CMK (cell line): ENCODE measurements around the gene SRBD1.

Experiments
- DNase-seq: peaks from one replicate; pipeline ENCODE4 v3.0.0-alpha.2; 2010; ENCODE audit warnings: low read depth

SRBD1 gene, protein sequence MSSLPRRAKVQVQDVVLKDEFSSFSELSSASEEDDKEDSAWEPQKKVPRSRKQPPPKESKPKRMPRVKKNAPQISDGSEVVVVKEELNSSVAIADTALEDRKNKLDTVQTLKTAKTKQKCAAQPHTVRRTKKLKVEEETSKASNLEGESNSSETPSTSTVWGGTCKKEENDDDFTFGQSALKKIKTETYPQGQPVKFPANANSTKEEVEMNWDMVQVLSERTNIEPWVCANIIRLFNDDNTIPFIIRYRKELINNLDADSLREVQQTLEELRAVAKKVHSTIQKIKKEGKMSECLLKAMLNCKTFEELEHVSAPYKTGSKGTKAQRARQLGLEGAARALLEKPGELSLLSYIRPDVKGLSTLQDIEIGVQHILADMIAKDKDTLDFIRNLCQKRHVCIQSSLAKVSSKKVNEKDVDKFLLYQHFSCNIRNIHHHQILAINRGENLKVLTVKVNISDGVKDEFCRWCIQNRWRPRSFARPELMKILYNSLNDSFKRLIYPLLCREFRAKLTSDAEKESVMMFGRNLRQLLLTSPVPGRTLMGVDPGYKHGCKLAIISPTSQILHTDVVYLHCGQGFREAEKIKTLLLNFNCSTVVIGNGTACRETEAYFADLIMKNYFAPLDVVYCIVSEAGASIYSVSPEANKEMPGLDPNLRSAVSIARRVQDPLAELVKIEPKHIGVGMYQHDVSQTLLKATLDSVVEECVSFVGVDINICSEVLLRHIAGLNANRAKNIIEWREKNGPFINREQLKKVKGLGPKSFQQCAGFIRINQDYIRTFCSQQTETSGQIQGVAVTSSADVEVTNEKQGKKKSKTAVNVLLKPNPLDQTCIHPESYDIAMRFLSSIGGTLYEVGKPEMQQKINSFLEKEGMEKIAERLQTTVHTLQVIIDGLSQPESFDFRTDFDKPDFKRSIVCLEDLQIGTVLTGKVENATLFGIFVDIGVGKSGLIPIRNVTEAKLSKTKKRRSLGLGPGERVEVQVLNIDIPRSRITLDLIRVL

DNA sequence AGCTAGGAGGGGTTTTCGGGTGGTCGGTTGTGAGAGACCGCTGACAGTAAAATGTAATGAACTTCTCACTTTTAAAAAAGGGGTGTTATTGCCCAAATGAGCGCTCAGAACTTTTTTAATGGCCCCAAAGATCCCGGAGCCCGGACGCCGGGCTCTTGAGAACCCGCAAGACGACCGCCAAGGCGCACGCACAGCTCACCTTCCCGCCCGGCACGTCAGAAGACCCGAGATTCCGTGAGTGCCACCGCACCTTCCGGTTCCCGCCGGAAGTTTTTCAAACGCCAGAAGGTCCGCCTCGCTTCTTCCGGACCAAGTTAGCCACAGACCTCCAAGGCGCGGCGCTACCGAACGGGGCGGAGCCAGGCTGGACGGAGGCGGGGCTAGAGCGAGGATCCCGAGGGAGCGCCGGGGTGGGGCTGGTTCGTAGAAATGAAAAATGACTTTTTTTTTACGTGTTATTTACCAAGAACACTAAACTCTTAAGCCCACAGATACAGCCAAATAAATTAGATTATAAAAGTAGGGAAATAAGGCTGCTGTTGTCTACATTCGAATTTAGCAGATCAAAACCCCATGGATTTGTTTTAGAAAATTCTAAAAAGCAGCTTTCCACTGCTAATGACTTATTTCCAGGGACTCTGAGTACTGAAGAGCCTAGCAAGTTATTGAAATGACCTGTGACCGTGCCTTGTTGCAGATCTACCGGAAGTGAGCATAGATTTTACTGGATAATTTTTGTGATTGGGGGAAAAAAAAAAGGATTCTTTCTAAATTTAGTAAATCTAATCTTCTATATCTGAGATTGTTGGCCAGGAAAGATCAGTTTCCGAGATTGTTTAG lies at the start of gene SRBD1:
TSS of gene SRBD1 (minus strand) at position 248 of the 840 bp plus-strand sequence. CDS start 5,826 bp downstream, outside the sequence.
- DNase-seq, result peak; percentile 92

DNA sequence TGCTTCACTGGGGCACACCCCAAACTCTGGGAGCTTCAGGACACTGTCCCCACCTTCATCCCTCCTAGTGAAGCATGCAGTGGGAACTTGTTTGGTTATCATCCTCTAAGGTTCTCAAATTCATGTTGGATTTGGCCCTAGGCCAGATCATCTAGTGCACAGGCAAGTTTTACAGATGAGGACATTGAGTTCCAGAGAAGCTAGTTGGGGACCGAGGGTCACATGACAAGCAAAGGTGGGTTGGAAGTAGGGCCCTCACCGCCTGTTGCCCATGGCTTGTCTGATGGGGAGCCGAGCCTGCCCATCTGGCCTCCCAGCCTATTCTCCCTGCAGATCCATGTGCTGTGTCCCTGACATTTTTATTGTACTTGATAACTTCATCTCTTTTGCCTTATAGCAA lies 43.2 kb upstream of the SRBD1 start:
- no peak for DNase-seq

DNA sequence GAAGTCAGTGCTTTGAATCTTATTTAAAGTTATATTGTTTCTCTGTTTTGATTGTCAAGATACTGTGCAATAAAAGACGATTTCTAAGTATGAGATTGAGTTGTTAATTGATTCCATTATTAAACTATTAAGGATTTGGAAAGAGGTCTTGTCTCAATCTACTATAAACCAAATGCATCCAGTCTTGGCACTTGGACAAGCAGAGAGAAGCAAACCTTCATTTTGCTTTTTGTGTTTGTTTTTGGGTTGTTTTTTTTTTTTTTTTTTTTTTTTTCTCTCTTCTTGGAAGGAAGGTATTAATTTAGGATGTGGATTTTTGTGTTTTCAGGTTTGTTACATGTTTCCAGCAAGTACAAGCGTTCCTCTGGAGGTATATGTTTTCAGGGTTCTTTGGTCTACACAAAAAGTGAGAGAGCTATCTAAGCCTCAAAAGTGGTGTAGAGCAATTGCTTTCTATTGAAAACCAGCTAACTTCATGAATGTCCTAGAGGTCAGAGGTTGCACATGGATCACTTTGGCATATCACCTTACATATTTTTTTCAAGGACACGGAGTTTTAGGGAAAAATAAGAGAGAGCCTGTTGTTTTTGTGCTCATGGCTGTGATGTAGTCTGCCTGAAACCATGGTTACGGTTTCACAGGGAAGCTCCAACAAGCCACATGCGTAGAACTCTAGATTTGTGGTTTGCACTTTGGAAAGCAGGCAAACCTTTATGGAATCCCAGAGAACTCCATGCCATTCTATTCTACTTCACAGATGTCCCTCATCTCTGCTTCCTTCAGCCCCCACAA lies 42.3 kb upstream of the SRBD1 start:
- no peak for DNase-seq

DNA sequence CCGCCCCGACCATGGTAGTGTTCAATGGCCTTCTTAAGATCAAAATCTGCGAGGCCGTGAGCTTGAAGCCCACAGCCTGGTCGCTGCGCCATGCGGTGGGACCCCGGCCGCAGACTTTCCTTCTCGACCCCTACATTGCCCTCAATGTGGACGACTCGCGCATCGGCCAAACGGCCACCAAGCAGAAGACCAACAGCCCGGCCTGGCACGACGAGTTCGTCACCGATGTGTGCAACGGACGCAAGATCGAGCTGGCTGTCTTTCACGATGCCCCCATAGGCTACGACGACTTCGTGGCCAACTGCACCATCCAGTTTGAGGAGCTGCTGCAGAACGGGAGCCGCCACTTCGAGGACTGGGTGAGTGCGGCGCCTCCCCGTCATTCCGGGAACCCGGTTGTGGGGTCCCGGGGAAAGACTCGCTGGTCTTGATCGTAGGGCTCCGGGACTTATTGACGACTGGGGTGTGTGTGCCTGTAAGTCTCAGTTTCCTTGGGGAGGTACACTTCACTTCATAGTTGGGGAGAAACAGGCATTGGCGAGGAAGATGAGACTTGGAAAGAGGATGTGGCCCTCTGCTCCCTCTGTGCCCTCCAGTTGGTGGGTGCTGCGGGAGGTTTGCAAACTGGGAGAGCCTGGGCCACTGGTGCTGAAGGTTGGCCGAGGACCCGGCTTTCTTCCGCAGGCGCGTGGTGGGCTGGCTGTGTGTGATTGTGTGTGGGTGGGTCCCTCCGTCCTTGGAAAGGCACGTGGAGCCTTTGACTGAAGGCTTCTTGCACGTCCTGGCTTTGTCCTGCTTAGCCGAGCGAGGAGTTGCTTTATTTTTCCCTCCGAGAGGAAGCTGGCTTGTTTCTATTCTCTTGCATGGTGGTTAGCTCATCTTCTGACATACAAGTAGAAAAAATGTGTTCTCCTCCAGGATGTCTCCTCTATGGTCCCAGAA lies 41.3 kb upstream of the SRBD1 start:
- DNase-seq, result no peak

DNA sequence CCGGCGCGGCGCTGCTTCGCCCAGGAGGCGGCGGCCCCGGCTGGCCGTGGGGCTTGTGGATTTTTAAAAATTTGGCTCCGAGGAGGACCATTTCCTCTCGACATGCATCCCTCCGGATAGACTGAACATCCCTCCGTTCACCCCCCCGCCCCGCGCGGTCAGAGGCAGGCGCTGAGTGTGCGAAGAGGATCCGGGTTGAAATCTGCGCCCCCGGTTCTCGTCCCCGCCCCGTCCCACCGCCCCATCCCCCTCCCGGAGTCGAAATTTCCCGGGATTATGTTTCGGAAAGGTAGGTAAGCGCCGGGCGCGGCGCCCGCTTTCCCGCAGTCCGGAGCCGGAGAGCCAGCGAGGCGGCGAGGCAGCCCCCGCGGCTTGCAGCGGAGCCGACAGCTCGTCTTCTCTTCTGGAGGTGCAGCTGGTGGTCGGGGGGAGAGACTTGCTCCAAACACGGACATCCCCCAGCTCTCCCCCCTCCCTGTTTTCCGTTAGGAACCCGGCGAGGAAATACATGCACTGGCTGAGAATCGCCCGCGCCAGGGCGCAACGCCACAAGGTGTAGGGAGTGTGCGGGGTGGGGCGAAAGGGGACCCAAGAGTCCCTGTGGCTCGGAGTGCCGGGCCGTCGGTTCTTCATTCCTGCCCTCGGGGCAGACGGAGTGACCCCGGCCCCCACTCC lies 40.5 kb upstream of the SRBD1 start, which contains the start of gene PRKCE:
TSS of gene PRKCE (plus strand) at position 261 of the 675 bp plus-strand sequence.
- no peak for DNase-seq

DNA sequence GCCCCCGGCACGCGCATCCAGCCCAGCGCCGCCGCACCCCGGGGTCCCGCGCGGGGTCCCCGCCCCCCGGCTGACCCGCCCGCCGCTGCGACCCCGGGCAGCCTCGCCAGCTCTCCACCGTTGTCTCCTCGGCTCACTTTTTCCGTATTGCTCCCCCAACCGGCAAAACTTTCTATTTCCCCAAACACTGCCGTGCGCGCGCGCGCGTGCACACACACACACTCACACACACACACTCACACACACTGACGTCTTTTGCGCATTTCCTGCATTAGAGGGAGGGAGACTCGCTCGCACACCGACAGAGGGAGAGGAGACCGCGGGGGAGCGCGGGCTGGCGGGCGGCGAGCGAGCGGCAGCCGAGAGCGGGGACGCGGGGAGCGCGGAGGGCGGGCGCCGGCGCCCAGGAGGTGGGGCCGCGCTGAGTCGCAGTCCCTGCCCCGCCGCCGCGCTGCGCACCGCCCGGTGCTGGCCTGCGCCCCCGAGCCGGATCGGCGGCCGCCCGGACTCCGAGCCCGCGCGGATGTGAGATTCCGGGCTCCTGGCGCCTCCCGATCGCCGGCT lies 39.9 kb upstream of the SRBD1 start:
- DNase-seq, result peak; percentile 73

DNA sequence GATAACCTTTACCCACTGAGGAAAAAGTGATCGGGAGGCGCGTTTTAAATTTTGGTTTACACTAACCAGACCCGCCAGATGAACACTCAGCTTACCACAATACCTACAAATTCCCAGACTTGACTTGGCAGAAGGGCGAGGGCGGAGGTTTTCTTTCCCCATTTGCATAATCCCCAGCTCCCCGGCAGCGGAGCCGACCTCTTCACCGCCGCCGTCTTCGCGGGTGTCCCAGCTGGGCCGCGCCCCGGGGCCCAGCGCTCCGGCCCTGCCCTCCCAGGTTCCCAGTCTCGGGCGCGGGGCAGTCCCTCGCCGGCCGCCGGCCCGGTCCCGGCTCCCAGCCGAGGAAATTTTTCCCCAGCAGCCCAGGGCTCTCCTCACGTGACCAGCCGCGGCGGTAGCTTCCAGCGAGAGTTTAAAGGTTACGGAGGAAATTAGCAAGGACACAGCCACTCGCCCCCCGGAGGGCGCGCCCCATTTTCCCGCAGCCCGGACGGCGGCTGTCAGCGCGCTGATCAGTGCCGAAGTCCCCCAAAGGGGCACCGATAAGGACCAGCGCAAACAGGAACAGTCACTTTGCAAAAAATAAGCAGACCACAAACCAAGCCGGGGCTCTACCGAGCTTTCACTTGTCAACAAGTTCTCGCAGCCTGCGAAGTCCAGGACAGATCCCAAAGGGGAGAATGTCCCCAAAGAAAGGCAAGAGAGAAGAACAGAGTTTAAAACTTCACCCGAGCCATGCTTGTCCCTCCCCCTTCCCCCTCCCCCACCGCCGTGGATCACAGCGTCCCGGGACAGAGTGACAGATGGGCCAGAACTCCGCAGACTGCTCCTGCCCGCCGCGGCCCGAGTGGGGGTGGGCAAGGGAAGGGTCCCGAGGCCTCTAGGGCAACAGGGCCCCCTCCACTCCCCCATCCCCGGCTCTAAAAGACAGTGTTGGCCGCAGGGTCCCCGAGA lies 39.1 kb upstream of the SRBD1 start:
- DNase-seq, result no peak

DNA sequence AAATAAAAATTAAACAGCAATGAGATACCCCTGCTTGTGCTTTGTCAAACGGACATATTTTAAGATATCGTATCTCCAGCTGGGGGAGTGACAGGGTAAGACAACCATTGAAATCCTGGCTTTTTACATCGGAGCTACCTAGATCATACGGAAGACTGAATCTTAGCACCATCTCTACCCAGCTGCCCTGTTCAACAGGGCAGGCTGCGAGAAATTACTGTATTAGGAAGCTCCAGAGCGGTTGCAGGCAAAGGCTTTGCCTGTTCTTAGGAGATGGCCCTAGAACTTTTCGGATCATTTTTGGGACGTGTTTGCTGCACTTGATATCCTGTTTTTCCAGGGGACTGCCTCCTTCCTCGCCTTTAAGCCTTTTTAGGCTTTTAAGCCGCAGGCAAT lies 38.4 kb upstream of the SRBD1 start:
- no peak for DNase-seq

DNA sequence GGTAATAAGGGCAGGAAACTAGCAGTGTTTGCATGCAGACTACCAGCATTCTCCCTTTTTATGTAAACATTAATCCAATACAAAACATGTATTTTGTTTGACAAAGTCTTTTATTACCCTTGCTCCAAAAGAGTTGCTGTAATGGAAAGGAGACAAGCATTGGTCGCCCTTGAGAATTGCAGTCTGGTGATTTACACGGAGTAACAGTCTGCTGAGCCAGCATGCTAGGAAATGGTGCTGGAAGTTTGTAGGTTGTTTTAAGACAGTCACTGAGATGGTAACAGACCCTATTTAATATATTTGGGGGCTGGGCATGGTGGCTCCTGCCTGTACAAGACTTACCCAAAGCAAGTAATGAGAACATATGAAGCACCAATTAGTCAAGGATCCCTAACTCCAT lies 37.6 kb upstream of the SRBD1 start:
- DNase-seq, result no peak

DNA sequence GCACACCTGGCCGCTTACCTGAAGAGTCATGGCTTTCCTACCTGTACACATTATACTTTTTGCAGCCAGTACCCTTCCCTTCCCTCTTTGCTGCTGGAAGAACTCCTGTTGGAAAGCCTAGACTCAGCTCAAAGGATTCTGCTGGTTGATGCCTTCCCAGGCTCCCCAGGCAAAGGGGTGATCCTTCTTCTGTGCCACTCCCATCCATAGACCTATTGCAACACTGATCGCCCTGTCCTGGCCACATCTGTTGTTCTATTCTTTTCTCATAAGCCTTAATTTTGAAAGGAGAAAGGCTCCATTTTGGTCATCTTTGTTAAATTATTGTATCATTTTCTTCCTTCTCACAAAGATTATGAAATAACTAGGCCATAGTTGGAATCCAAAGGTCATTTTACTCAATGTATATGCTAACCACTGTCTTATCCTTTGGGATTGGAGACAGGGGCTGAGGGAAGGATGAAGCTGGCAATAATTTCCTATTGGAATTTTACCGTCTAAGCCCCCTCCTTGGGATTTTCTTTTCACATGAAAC lies 37.0 kb upstream of the SRBD1 start:
- no peak for DNase-seq

DNA sequence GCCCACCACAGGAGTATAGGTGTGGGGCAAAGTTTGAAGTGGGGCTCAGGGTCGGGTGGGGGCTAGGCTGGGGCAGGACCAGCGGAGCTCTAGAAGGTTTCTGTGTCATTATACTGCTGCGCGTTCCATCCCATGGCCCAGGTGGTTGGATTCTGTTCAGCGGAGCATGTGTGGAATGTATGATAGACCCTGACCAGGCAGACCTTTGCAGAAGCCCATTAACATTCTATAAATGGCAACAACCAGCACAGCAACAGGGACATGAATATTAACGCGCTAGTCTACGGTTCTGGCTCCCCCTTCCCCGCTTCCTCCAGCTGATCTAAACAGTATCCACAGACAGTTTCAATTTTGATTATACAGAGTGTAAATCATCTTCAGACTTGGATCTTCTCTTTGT lies 36.3 kb upstream of the SRBD1 start:
- no peak for DNase-seq

DNA sequence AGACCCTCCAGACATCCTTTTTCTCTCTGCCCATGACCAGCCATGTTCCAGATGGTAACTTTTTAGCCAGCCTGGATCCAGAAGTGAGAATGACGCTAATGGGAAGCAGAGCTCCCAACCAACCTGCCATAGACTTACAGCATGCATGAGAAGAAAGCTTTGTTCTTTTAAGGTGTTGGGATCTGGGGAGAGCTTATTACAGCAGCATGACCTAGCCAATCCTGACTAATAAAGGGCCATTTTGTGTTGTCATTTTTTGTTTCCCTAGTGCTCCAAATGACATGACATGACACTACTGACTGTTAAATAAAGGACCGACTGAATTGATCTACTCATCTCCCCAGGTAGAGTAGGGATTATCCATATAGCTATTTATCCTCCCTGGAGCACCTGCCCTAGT lies 35.2 kb upstream of the SRBD1 start:
- no peak for DNase-seq

DNA sequence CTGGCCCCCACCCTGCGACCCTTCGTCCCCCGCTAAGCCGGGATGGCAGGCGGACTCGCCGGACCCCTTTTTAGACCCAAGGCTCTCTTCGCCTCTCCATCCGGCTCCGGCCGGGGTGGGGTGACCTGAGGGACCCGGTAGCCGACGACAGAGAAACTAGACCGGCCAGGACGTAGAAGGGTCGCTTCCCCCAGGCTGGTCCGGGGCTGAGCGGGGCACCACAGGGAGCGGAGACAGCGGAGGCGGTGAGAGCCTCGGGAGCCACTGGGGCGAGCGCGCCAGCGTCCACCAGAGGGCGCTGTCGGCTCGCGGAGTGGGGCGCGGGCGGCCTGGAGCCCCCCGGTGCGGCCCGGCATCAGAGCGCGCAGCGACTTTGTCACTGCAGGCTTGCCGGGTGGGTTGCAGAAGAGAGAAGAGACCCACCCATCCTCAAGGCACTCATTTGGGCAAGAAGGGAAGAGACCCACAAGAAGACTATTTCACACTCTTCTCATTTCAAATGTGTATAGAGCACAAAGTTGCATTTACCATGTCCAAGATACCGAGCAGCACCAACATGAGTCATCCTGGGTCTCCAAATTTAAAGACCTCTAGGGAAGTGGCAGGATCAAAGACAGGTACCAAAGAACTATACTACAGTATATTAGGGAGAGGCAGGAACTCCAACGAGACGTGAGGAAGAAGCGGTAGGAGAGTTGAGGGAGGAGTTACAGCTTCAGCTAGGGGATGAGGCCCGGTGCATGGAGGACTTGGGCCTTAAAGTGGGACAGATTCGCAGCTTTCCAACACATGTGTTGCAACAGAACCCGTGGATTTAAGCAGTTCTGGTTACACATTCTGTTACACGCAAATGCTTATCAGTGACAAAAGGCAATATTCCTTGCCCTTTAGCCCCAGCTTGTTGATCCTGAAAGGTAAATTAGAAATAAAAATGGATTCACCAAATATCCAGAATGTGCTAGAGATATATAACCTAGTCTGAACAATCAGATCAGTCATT lies 32.8 kb upstream of the SRBD1 start:
- no peak for DNase-seq

DNA sequence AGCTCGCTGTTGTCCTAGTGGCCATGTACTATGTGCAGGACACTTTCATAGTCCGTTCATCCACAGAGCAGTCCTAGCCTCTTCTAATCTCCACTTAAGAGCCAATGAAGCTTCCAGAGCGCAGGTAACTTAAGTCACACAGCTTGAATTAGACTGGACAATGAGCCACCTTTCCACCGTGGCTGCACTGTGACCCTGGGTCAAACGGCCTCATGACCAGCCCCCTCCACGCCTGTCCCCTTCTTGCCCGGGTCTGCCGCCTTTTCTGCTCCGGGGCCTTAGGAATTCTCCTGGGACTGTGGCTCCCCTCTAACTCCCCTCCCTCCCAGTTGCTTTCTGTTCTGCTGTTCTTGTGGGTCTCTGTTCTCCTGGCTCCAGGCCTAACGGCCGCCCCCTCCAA lies 32.0 kb upstream of the SRBD1 start:
- DNase-seq, result no peak

DNA sequence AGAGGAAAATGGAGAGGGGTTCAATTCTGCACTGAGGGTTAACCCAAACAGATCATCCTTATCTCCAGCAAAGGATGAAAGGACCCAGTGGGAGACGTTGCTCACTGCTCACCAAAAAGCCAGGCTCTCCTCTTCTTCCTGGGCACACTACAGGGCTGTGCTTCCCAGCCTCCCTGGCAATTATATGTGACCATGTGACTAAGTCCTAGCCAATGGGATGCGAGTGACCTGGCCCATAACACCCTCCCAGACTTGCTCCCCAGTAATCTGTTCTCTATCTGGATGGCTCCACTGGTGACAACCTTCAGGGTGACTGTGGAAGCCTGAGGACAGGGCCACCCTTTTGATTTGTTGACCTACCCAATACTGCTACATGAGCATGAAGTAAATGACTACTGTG lies 29.5 kb upstream of the SRBD1 start:
- no peak for DNase-seq

DNA sequence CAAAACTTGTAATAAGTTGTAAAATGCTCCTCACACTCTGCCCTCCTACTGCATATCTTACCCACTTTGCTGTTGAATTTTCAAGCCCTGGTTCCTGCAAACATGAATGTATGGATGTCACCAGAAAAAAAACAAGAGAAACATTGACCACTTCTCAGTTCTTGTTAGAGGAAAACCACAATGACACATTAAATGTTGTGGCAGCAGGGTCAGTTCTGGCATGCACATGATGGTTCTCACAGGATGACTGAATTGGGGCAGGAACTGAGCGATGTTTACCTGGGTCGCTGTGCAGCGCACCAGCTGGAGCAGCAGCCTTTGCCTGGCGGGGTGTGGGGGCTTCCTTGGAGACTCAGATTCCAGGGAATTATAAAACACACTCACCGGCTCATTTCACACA lies 26.4 kb upstream of the SRBD1 start:
- DNase-seq, result no peak
